GM19328 (cell line): ENCODE data around the gene GPATCH1.

Experiments
- ATAC-seq: cut with Tn5 transposase; IDR thresholded peaks from one replicate; pipeline ENCODE4 v1.9.1; 2021; ENCODE audit warnings: mild to moderate bottlenecking, moderate library complexity; ENCODE audit not compliant: unreplicated experiment

The GPATCH1 gene

DNA sequence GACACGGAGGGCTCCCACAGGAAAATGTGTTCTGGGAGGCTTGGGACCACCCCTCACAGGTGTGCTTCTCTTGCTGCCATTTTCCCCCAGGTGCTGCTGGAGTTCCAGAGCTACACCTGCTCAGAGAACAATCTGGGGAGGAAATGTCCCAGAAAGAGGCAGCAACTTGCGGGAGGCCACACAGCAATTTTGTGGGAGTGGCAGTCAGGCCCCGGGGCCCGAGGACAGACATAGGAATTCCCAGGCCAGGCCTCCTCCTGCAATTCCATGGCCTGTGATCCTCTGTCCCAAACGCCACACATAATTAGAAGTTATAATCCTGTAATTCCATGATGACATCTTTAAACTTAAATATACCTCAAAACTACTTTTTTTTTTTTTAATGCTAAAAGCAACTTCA lies 18.1 kb upstream of the GPATCH1 start:
- ATAC-seq: no peak

DNA sequence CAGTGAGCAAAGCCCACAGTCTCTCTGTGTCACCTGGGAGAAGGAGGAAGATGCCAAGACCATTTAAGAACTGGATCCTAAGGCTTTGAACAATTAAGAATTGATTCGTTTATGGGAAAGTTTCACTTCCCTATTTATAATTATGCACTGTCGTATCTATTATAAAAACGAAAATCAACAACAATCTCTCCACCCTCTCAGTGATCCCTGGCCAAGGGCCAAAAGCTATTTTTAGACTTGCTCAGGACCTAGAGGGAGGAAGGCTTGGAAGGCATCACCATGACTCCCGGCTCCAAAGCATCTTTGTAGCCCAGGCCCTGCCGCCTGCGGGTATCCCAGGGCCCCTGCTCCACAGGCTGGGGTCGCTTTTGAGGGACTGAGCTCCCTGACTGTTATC lies 17.6 kb upstream of the GPATCH1 start:
- ATAC-seq: no peak

DNA sequence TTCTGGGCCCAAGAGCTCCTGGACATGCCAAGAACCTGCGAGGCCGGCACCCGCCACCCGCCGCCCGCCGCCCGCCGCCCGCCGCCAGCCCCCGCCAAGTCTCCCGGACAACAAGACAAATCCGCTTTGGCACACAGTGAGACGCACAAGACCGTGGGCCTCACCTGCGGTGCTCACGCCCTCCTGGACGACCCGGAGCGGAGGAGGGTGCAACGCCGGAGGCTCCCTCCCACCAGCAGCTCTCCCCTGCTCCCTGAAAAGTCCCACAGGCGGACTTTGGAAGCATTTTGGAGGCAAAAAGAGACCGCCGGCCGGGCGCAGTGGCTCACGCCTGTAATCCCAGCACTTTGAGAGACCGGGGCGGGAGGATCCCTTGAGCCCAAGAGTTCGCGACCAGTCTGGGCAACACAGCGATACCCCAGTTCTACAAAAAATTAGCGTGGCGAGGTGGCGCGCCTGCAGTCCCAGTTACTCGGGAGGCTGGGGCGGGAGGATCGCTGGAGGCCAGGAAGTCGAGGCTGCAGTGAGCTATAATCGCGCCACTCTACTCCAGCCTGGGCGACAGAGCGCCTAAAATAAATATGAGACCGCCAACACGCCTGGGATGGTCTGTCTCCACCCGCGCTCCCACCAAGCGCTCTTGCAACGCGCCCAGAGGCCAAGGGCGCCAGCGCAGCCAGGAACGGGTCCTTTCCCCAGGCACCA lies 17.1 kb upstream of the GPATCH1 start:
- ATAC-seq: no peak

DNA sequence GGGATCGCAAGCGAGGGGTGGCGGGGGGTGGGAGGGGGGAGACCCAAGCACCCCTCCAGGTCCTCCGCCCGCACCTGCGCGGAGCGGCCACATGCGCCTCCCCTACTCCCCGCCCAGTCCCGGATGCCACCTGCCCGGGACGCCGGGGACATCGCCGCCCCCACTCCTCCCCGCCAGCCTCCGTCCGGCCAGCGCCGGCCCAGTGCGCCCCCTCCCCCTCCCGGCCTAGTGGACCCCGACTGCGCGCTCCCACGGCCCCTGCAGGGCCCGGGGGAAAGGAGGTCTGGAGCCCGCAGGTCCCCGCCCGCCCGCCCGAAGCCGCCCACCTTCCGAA lies 16.6 kb upstream of the GPATCH1 start:
- ATAC-seq: peak; percentile 43

DNA sequence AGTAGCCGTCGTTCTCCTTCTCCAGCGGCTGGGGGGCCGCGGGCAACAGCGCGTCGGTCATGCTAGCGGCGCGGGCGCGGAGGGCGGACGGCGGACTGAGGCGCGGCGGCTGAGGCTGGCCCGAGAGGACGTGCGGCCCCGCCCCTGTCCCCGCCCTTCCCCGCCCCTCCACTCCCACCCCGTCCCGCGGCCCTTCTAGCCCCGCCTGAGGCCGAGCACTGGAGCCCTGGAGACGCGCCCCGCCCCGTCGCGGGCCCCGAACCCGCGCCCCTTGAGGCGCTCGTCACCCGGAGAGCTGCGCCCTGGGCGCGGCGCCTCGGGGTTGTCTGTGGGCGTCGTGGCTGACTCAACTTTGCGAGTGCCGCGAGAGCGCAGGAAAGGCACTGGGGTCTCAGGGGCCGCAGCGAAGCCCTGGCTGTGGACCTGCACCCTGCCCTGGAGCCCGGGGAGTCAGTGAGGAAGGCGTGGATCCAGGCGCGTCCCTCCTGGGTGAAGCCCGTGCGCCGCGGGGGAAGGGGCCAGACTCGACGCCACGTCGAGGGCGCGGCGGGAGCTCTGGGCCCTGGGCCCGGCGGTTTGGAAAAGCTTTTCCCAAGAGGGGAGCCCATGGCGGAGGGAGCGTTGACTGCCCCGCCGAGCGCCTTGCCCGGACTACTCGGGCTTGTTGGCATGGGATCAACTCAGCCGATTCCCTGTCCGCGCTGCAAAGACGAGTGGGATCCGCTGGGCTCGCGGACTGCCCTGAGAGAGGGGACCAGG lies 16.0 kb upstream of the GPATCH1 start, which contains the start of gene RHPN2:
Gene RHPN2, minus strand, starts transcription at position 97 of the 759 bp plus-strand sequence. Its CDS starts 36 bp downstream, at position 61.
- ATAC-seq: peak; percentile 80

DNA sequence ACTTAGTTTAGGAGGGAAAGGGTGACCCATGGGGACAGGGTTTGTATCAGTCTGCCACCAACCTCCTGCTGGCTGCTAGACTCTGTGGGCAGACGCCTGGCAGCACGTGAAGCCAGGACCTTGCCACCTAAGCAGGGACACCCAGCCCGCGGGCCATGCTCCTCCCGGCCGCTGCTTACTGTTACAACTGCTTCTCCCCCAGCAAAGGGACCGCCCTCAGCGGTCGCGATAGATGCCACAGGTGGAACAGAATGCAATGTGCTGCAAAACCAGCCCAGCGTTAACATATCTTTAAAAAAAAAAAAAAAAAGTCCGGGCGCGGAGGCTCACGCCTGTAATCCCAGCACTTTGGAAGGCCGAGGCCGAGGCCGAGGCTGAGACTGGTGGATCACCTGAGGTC lies 14.4 kb upstream of the GPATCH1 start:
- ATAC-seq: no peak

DNA sequence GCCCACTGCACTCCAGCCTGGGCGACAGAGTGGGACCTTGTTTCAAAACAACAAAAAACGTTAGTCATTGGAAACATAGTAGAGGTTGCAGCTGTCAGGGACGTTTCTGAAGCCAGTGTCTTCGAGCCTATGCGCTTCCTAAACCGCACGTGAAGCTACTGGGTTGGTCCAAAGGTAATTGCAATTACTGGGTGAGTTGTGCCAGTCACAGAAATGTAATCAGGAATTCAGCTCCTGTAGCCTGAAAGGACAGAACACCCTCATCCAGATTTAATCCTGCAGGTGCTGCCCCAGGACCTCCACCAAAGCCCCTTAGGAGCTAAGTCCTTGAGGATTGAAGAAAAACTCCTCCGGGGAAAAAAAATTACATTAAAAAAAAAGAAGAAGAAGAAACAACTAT lies 13.9 kb upstream of the GPATCH1 start:
- no peak for ATAC-seq

DNA sequence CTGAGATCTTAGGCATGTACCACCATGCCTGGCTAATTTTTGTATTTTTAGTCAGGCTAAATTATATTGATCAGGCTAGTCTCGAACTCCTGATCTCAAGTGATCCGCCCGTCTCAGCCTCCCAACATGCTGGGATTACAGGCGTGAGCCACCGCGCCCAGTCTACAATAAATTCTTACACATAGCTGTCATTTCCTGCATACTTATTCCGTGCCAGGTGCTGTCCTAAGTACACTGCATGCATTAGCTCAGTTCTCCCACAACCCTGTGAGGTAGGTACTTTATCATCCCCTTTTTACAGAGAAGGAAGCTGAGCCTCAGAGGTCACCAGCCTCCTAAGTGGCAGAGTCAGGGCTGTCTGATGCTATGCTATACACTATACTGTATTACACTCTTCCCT lies 9.1 kb upstream of the GPATCH1 start:
- no peak for ATAC-seq

DNA sequence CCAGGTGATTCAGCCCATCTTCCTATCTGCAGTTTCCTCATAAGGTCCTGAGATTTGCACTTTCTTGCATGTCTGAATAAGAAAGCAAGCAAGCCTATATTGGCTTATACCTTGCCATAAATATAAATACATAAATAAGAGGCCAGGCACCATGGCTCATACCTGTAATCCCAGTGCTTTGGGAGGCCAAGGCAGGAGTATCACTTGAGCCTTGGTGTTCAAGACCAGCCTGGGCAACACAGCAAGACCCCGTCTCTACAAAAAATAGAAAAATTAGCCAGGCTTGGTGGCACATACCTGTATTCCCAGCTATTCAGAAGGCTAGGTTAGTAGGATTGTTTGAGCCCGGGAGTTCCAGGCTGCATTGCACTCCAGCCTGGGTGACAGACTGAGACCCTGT lies 5.5 kb upstream of the GPATCH1 start:
- no peak for ATAC-seq

DNA sequence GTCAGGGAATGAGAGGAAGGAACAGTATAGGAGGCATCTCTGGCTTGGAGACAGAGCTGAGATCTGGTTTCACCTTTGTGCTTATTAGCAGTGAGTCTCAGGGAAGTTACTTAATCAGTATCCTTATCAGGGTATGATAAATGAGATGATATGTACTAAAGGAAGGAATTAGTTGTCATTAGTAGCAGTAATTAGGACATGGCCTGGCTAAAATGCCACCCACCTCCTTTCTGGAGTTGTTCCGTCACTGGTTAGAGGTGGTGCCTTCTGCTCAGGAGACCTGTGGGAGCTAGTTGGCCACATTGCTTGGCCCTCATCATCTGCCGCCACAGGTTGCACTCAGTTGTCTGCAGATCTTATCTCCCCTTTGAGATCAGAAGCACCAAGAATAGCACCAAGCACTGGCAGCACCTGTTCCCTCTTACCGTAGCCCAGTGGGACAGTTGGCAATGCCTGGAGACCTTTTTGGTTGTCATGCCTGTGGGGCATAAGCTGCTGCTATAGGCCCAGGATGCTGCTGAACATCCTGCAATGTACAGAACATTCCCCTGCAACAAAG lies 4.7 kb downstream of the GPATCH1 start:
- no peak for ATAC-seq

DNA sequence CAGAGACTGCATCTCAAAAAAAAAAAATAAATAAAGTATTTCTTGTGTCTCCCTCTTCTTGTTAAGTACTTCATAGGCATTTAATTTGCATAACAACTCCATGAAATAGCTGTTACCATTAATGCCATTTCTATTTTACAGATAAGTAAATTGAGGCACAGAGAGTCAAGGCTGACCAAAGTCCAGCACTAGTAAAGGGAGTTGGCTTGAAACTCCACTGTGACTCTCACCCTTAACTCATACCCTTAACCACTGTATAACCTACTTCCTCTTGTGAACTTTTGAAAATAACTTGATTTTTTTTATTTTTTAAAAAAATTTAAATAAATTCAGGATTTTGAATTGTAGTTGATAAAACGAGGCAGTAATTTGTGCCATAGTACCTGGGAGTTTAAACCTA lies 6.0 kb downstream of the GPATCH1 start:
- ATAC-seq: no peak

DNA sequence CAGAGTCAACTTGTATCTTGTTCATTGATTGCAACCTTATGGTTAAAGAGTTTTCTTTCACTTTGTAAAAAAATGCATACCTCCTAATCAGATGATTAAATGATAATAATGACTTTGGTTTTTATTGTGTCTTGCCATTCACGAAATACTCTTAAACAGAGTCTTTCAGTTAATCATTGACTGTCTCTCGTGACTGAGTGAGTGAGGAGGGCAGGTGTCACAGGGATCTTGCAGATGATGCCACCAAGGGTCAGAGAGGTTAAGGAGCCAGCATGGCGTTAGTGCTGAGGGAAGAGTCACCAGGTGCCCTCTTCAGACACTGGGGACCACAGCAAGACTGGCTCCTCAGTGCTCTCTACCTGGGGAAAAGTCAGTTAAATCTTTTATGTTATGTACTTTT lies 8.0 kb downstream of the GPATCH1 start:
- no peak for ATAC-seq

DNA sequence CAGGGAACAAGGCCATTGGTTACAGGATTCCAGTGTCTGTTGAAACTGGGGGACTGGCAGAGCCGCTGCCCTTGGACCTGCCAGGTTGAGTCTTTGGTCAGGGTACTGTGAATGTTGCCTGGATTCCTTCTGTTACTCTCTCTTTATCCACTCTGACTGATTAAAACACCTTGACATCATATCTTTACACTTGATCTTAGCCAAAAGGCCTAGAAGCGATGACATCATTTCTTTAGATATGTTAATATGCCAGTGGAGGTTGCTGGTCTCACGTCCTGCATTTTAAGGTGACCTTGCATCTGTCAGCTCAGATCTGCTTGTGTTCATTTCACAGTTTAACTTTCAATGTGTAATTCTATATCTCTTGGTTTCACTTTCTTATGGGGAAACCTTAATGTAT lies 9.2 kb downstream of the GPATCH1 start:
- ATAC-seq: no peak

DNA sequence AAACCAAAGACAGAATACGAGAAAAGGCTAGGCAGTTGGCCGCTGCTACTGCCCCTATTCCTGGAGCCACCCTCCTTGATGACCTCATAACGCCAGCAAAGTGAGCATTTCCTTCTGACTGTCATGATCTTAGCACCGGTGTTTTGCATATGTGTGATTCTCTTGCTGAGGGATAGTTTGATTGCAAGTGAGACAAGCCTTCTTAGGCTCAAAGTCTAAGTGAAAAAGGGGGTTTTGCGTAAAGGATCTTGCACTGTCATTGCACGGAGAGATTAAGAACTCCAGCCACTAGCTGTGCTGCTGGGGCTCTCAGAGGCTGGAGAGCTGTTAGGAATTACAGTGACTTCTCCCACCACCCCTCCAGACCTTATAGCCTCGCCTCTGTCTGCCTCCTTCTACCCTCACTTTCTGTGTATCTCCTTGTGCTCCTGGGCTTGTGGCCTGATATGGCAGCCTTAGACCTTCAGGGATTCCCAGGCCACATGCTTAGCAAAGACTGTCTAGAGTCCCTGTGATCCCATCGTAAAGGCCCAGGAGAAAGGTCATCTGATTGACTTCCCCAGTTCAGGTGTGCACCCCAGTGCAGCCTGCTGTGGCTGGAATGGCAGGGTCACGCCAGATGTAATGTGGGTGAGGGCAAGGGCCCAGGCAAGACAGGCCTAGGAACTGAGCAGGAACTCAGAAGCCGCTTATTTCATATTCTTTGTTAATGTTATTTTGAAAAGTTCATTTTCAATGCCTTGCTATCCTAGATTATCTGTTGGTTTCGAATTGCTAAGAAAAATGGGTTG lies 12.6 kb downstream of the GPATCH1 start:
- ATAC-seq: no peak

DNA sequence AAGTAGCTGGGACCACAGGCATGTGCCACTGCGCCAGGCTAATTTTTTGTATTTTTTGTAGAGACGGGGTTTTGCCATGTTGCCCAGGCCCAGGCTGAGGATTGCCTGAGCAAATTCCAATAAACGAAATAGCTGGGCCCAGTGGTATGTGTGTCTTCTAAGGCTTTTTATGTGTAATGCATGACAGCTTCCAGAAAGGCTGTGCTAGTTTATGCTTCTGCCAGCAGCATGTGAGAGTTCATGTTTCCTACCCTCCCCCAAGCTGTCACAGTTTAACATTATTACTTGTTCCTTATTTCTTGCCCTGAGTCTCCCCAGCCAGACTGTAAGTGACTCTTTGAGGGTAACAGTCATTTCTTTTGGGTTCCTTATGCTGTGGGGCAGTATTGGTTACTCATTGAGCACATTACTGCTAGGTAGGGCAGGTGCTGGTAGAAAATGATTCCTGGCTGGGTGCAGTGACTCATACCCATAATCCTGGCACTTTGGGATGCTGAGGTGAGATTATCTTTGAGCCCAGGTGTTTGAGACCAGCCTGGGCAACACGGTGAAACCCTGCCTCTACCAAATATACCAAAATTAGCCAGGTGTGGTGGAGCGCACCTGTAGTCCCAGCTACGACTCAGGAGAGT lies 13.6 kb downstream of the GPATCH1 start:
- ATAC-seq: no peak

DNA sequence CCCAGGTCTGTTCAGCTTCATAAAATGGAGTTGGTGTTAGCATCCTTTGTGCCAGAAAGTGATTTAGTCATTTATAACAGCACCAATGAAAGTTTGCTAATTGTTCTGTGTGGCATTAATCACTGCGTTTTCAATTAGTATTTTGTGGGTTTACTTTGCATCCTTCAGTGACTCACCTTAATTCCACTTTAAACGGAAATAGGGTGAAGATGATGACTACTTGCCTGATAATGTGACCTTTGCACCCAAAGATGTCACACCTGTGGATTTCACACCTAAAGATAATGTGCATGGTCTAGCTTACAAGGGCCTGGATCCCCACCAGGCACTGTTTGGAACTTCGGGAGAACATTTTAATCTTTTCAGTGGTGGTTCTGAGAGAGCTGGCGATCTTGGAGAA lies 15.0 kb downstream of the GPATCH1 start:
- no peak for ATAC-seq

DNA sequence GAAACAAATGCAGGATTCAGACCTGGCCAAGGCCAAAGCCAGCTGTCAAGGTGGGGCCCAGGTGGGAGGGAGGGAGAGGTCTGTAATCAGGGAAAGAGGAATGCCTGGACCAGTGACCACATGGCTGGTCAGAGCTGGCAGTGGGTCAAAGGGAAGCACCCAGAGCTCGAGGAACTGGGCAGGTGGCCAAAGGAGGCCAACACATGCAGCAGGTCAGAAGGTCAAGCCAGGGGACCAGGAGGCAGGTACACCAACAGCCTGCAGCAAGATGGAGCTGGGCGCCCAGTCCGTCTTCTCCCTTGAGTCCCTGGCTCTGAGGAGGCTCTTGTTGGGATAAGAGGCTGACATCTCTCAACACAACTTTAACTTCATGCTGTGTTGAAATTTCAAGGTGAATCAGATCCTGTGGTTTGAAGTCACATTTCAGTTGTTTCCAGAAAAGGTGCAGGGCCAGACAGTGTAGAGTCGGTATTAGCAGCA lies 17.1 kb downstream of the GPATCH1 start:
- no peak for ATAC-seq

DNA sequence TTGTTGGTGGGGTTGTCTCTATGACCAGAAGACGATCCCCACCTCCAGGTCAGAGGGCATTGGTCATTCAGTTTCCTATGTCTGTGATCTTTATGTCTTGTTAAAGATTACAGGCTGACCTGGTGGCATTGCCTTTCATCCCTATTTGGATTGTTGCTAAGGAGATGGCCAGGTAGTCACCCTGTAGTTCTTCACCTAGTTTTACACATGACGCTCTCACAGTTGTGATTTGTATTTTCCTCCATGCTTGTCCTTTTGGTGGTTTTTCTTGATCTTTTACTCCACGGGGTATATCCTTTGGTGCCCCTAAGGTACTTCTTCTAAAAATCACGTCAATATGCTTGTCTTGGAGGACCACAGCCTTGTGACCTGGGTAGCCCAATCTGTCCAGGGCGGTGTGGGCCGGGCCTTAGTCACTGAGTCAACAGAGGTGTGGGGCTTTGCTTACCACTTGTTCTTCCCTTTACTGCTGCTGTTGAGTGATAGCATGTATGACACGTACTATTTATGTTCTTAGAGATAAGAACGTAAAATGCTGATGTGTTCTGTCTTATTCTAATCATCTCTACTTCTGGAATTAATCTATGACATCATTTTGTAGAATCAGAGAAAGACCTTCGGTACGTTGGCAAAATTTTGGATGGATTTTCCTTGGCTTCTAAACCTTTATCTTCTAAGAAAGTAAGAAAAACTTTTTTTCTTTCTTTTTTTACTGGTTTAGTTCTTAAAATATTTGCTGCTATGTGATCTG lies 20.1 kb downstream of the GPATCH1 start:
- no peak for ATAC-seq

DNA sequence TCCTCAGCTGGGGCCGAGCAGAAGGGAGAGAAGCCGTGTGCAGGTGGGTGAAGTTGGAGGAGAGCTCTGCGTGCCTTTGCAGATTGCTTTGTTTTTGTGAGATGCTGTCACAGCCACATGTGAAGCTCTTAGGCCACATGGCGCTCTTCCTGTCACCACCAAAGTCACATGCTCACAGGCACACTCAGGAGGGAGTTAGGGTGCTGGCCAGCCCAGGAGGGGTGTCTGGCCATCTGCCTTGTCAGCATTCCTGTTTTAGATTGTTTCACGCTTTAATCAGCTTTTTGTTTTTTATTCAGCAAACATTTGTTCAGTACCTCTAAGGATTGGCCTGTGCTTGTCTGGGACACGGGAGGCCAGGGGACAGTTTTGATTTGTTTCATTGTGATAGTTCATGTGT lies 21.9 kb downstream of the GPATCH1 start:
- no peak for ATAC-seq

DNA sequence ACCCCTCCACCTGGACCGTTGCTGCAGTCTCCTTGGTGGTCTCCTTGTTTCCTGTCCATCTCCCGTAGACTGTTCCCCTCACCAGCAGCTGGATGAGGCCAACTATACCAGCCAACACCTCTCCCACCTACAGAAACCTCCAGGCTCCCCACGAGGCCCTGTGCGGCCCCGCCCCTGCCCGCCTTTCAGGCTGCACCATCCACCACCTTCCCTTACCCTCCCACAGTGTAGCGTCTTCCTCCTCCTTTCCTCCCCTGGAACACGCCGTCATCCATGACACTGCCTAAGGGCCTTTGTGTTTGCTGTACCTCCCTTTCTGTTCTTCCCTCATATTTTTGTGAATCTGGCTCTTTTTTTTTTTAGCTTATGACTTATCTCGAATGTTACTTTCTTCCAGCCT lies 27.2 kb downstream of the GPATCH1 start:
- no peak for ATAC-seq
